ENCODE results near the gene NTPCR.

DNA sequence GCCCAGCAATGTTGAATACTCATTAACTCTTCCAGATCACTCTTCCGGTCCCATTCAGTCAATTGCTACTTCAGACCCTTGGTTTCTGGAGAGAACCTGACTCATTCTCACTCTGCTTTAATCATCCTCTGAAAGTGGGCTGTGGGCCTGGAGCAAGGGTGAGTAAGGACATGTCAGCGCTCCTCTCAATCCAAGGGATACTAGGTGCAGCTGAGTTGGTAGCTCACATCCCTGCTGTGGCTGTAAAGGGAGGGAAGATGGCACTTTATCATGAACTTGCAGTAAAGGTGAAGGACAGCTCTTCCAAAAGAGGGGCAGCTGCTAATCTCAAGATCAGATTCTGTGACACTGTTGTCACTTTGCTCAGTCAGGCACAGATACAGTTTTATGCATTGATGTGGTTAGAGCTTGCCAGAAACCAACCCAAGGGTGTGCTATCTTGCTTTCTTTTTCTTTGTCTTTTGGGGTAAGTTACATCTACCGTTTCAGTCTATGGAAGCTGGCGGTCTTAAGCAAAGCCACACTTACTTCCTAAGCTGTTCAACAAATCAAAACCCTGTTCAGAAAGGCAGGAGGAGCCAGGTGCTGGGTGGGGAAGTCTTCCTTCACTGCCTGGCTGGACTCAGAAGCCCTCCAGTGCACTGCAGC is 26.5 kb upstream of the NTPCR start:
- TF ChIP-seq, protein P1, sequence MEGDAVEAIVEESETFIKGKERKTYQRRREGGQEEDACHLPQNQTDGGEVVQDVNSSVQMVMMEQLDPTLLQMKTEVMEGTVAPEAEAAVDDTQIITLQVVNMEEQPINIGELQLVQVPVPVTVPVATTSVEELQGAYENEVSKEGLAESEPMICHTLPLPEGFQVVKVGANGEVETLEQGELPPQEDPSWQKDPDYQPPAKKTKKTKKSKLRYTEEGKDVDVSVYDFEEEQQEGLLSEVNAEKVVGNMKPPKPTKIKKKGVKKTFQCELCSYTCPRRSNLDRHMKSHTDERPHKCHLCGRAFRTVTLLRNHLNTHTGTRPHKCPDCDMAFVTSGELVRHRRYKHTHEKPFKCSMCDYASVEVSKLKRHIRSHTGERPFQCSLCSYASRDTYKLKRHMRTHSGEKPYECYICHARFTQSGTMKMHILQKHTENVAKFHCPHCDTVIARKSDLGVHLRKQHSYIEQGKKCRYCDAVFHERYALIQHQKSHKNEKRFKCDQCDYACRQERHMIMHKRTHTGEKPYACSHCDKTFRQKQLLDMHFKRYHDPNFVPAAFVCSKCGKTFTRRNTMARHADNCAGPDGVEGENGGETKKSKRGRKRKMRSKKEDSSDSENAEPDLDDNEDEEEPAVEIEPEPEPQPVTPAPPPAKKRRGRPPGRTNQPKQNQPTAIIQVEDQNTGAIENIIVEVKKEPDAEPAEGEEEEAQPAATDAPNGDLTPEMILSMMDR (IDR thresholded peaks at IDR 0.05) = no peak
- no peak for TF ChIP-seq POLR2A (IDR thresholded peaks at IDR 0.05)
